A549 (cell line): ENCODE results near the gene CRADD. TPM values are rescaled to one million over a fixed set of nuclear protein-coding genes. Genes with fewer than 3 reads are reported as not detected.

Experiments
- ATAC-seq, 2 experiments: fragments of 200-7000 bp in 1 of 2; fragments of >200 bp in 1 of 2; cut with Nextera tagmentation in 1 of 2; cut with Tn5 transposase in 1 of 2; 3 replicates each; pipeline versions ENCODE4 v1.8.0 to v1.9.1; 2018 to 2020; ENCODE audit warnings: mild to moderate bottlenecking in 1 of 2, moderate library complexity in 1 of 2
- CTCF ChIA-PET: fragments of 300-600 bp; sonication (Branson Sonifier 250); formaldehyde crosslinking; extraction: SDS; loops from one replicate; lab custom pipeline; 2021; ENCODE audit warnings: antibody characterized with exemption, inconsistent platforms; lab: Yijun Ruan, JAX
- POLR2A ChIA-PET: fragments of 350-600 bp; formaldehyde crosslinking; extraction: SDS; loops from one replicate; lab custom pipeline; 2021; ENCODE audit warnings: antibody characterized with exemption, inconsistent platforms; lab: Yijun Ruan, JAX
- DNase-seq, 2 experiments: peaks; one replicate each; pipeline versions ENCODE4 v3.0.0 to v3.0.0-alpha.2; 2011 to 2016; ENCODE audit warnings: low read depth in 1 of 2, low spot score in 1 of 2
- FAIRE-seq: peaks from 2 replicates; lab custom pipeline; 2011; peaks lifted over from hg19 to GRCh38; lab: Jason Lieb, UNC
- H3K27ac ChIP-seq, 2 experiments: fragments of >200 bp; sonication (Bioruptor Twin); formaldehyde crosslinking; 3 replicates each; pipeline ENCODE4 v1.5.1; 2016 to 2017
- H3K4me1 ChIP-seq: fragments of >200 bp; sonication (Bioruptor Twin); formaldehyde crosslinking; 3 replicates; pipeline ENCODE4 v1.6.1; 2016
- H3K4me2 ChIP-seq: fragments of >200 bp; sonication (Bioruptor Twin); formaldehyde crosslinking; 3 replicates; pipeline ENCODE4 v1.6.1; 2016
- H3K4me3 ChIP-seq: fragments of >200 bp; sonication (Bioruptor Twin); formaldehyde crosslinking; 3 replicates; pipeline ENCODE4 v1.5.1; 2016
- H3K9me3 ChIP-seq: fragments of >200 bp; sonication (Bioruptor Twin); formaldehyde crosslinking; 3 replicates; pipeline ENCODE4 v1.6.1; 2016
- BCL3 ChIP-seq: fragments of >200 bp; sonication (Bioruptor Twin); formaldehyde crosslinking; IDR thresholded peaks from 3 replicates; pipeline ENCODE4 v1.6.1; 2016
- CBX2 ChIP-seq: fragments of 200-600 bp; sonication (generic); IDR thresholded peaks from 2 replicates; pipeline ENCODE4 v1.6.1; 2016; ENCODE audit warnings: low read depth, mild to moderate bottlenecking, borderline replicate concordance
- CBX8 ChIP-seq: fragments of 200-600 bp; sonication (generic); IDR thresholded peaks from 2 replicates; pipeline ENCODE4 v1.6.1; 2016
- CHD4 ChIP-seq: fragments of 200-600 bp; sonication (generic); IDR thresholded peaks from 2 replicates; pipeline ENCODE4 v1.6.1; 2016; ENCODE audit warnings: antibody characterized with exemption, mild to moderate bottlenecking, borderline replicate concordance
- EHF ChIP-seq: fragments of 250-450 bp; sonication (Bioruptor Pico); IDR thresholded peaks from 2 replicates; pipeline ENCODE4 v1.5.0; 2020; ENCODE audit warnings: mild to moderate bottlenecking
- EP300 ChIP-seq, 2 experiments: fragments of >200 bp; sonication (Bioruptor Twin); formaldehyde crosslinking; IDR thresholded peaks; 2 replicates in 1 of 2; 3 replicates in 1 of 2; pipeline ENCODE4 v1.6.1; 2016 to 2017
- ESRRA ChIP-seq: fragments of 150-350 bp; IDR thresholded peaks from 2 replicates; pipeline ENCODE4 v1.6.1; 2014; ENCODE audit warnings: mild to moderate bottlenecking, low read length, borderline replicate concordance
- FOSB ChIP-seq: fragments of 250-450 bp; sonication (Bioruptor Pico); IDR thresholded peaks from 2 replicates; pipeline ENCODE4 v1.5.0; 2020; ENCODE audit warnings: mild to moderate bottlenecking, moderate library complexity
- HDAC2 ChIP-seq: fragments of 200-600 bp; sonication (generic); IDR thresholded peaks from 2 replicates; pipeline ENCODE4 v1.6.1; 2016
- HEYL ChIP-seq: fragments of 250-450 bp; sonication (Bioruptor Pico); IDR thresholded peaks from 2 replicates; pipeline ENCODE4 v1.8.0; 2021; ENCODE audit warnings: mild to moderate bottlenecking, moderate library complexity
- HMGXB4 ChIP-seq: fragments of 250-450 bp; sonication (Bioruptor Pico); IDR thresholded peaks from 2 replicates; pipeline ENCODE4 v1.5.0; 2021; ENCODE audit warnings: mild to moderate bottlenecking, moderate library complexity, borderline replicate concordance
- HOXB5 ChIP-seq: fragments of 250-450 bp; sonication (Bioruptor Pico); IDR thresholded peaks from 2 replicates; pipeline ENCODE4 v1.5.0; 2020; ENCODE audit warnings: mild to moderate bottlenecking, moderate library complexity
- JUN ChIP-seq, 2 experiments: fragments of >200 bp; sonication (Bioruptor Twin); formaldehyde crosslinking; IDR thresholded peaks; 2 replicates in 1 of 2; 3 replicates in 1 of 2; pipeline ENCODE4 v1.6.1; 2016 to 2017
- MAZ ChIP-seq: fragments of 150-350 bp; IDR thresholded peaks from 2 replicates; pipeline ENCODE4 v1.6.1; 2014; ENCODE audit warnings: antibody characterized with exemption, low read depth, low read length, borderline replicate concordance
- PBX3 ChIP-seq: IDR thresholded peaks from 2 replicates; pipeline ENCODE4 v1.6.1; 2012
- PHF8 ChIP-seq: fragments of 200-600 bp; sonication (generic); IDR thresholded peaks from 2 replicates; pipeline ENCODE4 v1.6.1; 2016; ENCODE audit warnings: low read depth, mild to moderate bottlenecking, antibody characterized with exemption, moderate library complexity, borderline replicate concordance
- POLR2AphosphoS2 ChIP-seq: conservative IDR thresholded peaks from 2 replicates; pipeline ENCODE4 v1.6.1; 2012; ENCODE audit warnings: low read length, improper control_type of control experiment, inconsistent platforms
- RAD21 ChIP-seq, 2 experiments: fragments of >200 bp in 1 of 2; sonication (Bioruptor Twin) in 1 of 2; formaldehyde crosslinking in 1 of 2; IDR thresholded peaks in 1 of 2; conservative IDR thresholded peaks in 1 of 2; 2 replicates in 1 of 2; 3 replicates in 1 of 2; pipeline ENCODE4 v1.6.1; 2012 to 2018; ENCODE audit warnings: inconsistent platforms in 1 of 2
- RARB ChIP-seq: fragments of 250-450 bp; sonication (Bioruptor Pico); IDR thresholded peaks from 2 replicates; pipeline ENCODE4 v1.8.0; 2021; ENCODE audit warnings: mild to moderate bottlenecking, moderate library complexity
- RFX5 ChIP-seq: fragments of 450-650 bp; IDR thresholded peaks from 2 replicates; pipeline ENCODE4 v1.7.1; 2014; ENCODE audit warnings: antibody characterized with exemption, mild to moderate bottlenecking, moderate library complexity
- RNF2 ChIP-seq: fragments of 200-600 bp; sonication (generic); IDR thresholded peaks from 2 replicates; pipeline ENCODE4 v1.6.1; 2016; ENCODE audit warnings: low read depth, mild to moderate bottlenecking, antibody characterized with exemption, moderate library complexity, borderline replicate concordance
- SMC3 ChIP-seq: fragments of >200 bp; sonication (Bioruptor Twin); formaldehyde crosslinking; IDR thresholded peaks from 3 replicates; pipeline ENCODE4 v1.6.1; 2018; ENCODE audit warnings: inconsistent platforms
- SREBF2 ChIP-seq: fragments of 450-650 bp; IDR thresholded peaks from 2 replicates; pipeline ENCODE4 v1.6.1; 2014; ENCODE audit warnings: mild to moderate bottlenecking, moderate library complexity
- TP53 ChIP-seq: fragments of 250-450 bp; sonication (Bioruptor Pico); IDR thresholded peaks from 2 replicates; pipeline ENCODE4 v1.5.0; 2021; ENCODE audit warnings: mild to moderate bottlenecking, moderate library complexity
- USF2 ChIP-seq: fragments of 450-650 bp; IDR thresholded peaks from 2 replicates; pipeline ENCODE4 v1.6.1; 2014; ENCODE audit warnings: antibody characterized with exemption
- ZC3H11A ChIP-seq: fragments of 450-650 bp; IDR thresholded peaks from 2 replicates; pipeline ENCODE4 v1.6.1; 2014; ENCODE audit warnings: antibody characterized with exemption, mild to moderate bottlenecking
- ZFP36 ChIP-seq: fragments of 450-650 bp; IDR thresholded peaks from 2 replicates; pipeline ENCODE4 v1.6.1; 2014; ENCODE audit warnings: borderline replicate concordance; ENCODE audit not compliant: partially characterized antibody
- ZNF302 ChIP-seq: fragments of 250-450 bp; sonication (Bioruptor Pico); IDR thresholded peaks from 2 replicates; pipeline ENCODE4 v1.9.0; 2021; ENCODE audit warnings: inconsistent platforms, mild to moderate bottlenecking, moderate library complexity
- ZSCAN20 ChIP-seq: fragments of 250-450 bp; sonication (Bioruptor Pico); IDR thresholded peaks from 2 replicates; pipeline ENCODE4 v1.8.0; 2022; ENCODE audit warnings: mild to moderate bottlenecking, moderate library complexity
- WGBS: methylation state at CpG from one replicate; pipeline ENCODE4 v1.1.6; 2017; ENCODE audit errors: missing lambda C conversion rate; 5-methylcytosine and 5-hydroxymethylcytosine counted together
- polyA plus RNA-seq, 4 experiments: library from polyadenylated mRNA; depleted of rRNA in 3 of 4; stranded (reverse); fragments of >200 nt; fragmentation: RNase III in 1 of 4; extraction: RNeasy Plus Mini Kit Qiagen cat#74134 plus additional on column Dnase treatment in 1 of 4; gene quantifications; 2 replicates in 3 of 4; 3 replicates in 1 of 4; pipeline ENCODE4 v1.2.3, GENCODE V29; 2011 to 2017
- TF ChIP-seq, protein P1 (sequence below): fragments of 250-450 bp; sonication (Bioruptor Pico); IDR thresholded peaks from 2 replicates; pipeline ENCODE4 v1.5.0; 2020; ENCODE audit warnings: low read depth, mild to moderate bottlenecking, moderate library complexity
- TF ChIP-seq, protein P2 (sequence below): fragments of 150-350 bp; IDR thresholded peaks from 2 replicates; pipeline ENCODE4 v1.6.1; 2014; ENCODE audit warnings: low read depth, mild to moderate bottlenecking, low read length

The CRADD gene
- polyA plus RNA-seq, 2 of the 4 experiments (the other 2 are of a cell fraction): 13.2 to 23.0 TPM

GRCh38 chr12:93803424-93803807, 126.2 kb downstream of the CRADD start:
- 79% methylated on average over 4 of the region's 4 CpGs for WGBS
- CTCF ChIA-PET: interaction anchor here (0.9 to 2.1 kb wide), 3 partner anchors 62 to 297 kb away, joined by 3 to 7 read pairs (median 6); no protein-coding TSS in a partner anchor
- ATAC-seq (no peak), FAIRE-seq (no peak), DNase-seq (no peak)
- Histone ChIP-seq H3K4me1 (no peaks in the 10 kb centered on the region), H3K27ac (0 out of 6 replicates have a peak overlapping the region, but pooled peaks of 1 of the 2 experiments have one; percentile 31), H3K4me2 (no peak overlapping the region), H3K9me3 (no peaks in the 10 kb centered on the region), H3K4me3 (no peak overlapping the region)
- TF ChIP-seq TP53 (CRISPR knock-in tag) (no peak), PHF8 (no peak), RFX5 (no peak), CBX8 (no peak), RARB (CRISPR knock-in tag) (no peak), ZNF302 (CRISPR knock-in tag) (no peak), FOSB (CRISPR knock-in tag) (no peak), CBX2 (no peak), HDAC2 (no peak), ZSCAN20 (CRISPR knock-in tag) (no peak), PBX3 (no peak), ZFP36 (no peak), EHF (CRISPR knock-in tag) (no peak), POLR2AphosphoS2 (no peak), ESRRA (no peak), CHD4 (no peak), SMC3 (no peak)
- TF ChIP-seq, protein P1, sequence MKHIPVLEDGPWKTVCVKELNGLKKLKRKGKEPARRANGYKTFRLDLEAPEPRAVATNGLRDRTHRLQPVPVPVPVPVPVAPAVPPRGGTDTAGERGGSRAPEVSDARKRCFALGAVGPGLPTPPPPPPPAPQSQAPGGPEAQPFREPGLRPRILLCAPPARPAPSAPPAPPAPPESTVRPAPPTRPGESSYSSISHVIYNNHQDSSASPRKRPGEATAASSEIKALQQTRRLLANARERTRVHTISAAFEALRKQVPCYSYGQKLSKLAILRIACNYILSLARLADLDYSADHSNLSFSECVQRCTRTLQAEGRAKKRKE (CRISPR knock-in tag): no peak
- TF ChIP-seq, protein P2, sequence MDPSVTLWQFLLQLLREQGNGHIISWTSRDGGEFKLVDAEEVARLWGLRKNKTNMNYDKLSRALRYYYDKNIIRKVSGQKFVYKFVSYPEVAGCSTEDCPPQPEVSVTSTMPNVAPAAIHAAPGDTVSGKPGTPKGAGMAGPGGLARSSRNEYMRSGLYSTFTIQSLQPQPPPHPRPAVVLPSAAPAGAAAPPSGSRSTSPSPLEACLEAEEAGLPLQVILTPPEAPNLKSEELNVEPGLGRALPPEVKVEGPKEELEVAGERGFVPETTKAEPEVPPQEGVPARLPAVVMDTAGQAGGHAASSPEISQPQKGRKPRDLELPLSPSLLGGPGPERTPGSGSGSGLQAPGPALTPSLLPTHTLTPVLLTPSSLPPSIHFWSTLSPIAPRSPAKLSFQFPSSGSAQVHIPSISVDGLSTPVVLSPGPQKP: no peak
- POLR2A ChIA-PET: no interaction called here

GRCh38 chr12:93804392-93805179, 127.4 kb downstream of the CRADD start:
- H3K27ac ChIP-seq: peak overlapping the region in 1 of 2 experiments; percentile 42; a peak in 2 of 6 replicates
- ChIA-PET CTCF (interaction anchor here (1.3 to 2.1 kb wide), 2 partner anchors 235 to 296 kb away, joined by 6 to 7 read pairs; no protein-coding TSS in a partner anchor), POLR2A (no interaction called here)
- H3K4me2 ChIP-seq: no peak overlapping the region
- WGBS: 61% methylated on average over 5 of the region's 5 CpGs
- H3K9me3 ChIP-seq: no peaks in the 10 kb centered on the region
- no peak overlapping the region for H3K4me3 ChIP-seq
- DNase-seq (no peak), ATAC-seq (no peak), FAIRE-seq (no peak)
- TF ChIP-seq JUN (IDR thresholded peaks at IDR 0.05): no peak
- TF ChIP-seq HOXB5 (CRISPR knock-in tag): no peak
- TF ChIP-seq EHF (CRISPR knock-in tag): no peak
- TF ChIP-seq MAZ: no peak
- no peak for TF ChIP-seq EP300 (IDR thresholded peaks at IDR 0.05)
- TF ChIP-seq HEYL (CRISPR knock-in tag): no peak
- TF ChIP-seq CBX2: no peak
- TF ChIP-seq ZC3H11A: no peak
- TF ChIP-seq SREBF2: no peak
- TF ChIP-seq USF2: no peak
- no peak for TF ChIP-seq BCL3
- no peak for TF ChIP-seq HMGXB4 (CRISPR knock-in tag)
- TF ChIP-seq RNF2: no peak
- TF ChIP-seq FOSB (CRISPR knock-in tag): no peak
- TF ChIP-seq RAD21 (conservative IDR thresholded peaks at IDR 0.05 in 1 of 2, IDR thresholded peaks at IDR 0.05 in 1 of 2): no peak
- no peaks in the 10 kb centered on the region for H3K4me1 ChIP-seq
